Right lobe of liver (tissue), 6 donors: Measurements from ENCODE around the gene UGCG. TPM values are rescaled to one million over a fixed set of nuclear protein-coding genes. Genes with fewer than 3 reads are reported as not detected.

ENCODE experiments used
- ATAC-seq, 4 donors: fragments of 200-7000 bp; cut with Tn5 transposase; one replicate each; pipeline ENCODE4 v1.9.1; 2020; ENCODE audit warnings: mild to moderate bottlenecking in 4 of 4, moderate library complexity in 4 of 4
- DNase-seq, 3 donors: peaks; one replicate each; pipeline ENCODE4 v3.0.0-alpha.2; 2020
- H3K27ac ChIP-seq, 3 donors: fragments of 200-600 bp; one replicate each; pipeline ENCODE4 v1.8.0; 2022
- H3K27me3 ChIP-seq, 2 donors: fragments of 200-600 bp; one replicate each; pipeline ENCODE4 v1.8.0; 2022
- H3K36me3 ChIP-seq, 4 donors: fragments of 200-600 bp; sonication (generic) in 1 of 4; one replicate each; pipeline versions ENCODE4 v1.5.1 to v1.8.0; 2017 to 2022; ENCODE audit warnings: control low read depth in 1 of 4
- H3K4me1 ChIP-seq, 4 donors: fragments of 200-600 bp; sonication (generic) in 1 of 4; one replicate each; pipeline versions ENCODE4 v1.5.1 to v1.8.0; 2017 to 2022; ENCODE audit warnings: control low read depth in 1 of 4
- H3K4me3 ChIP-seq, 3 donors: fragments of 200-600 bp; one replicate each; pipeline ENCODE4 v1.8.0; 2022
- H3K9me3 ChIP-seq, 4 donors: fragments of 200-600 bp; sonication (generic) in 1 of 4; one replicate each; pipeline versions ENCODE4 v1.5.1 to v1.8.0; 2017 to 2022; ENCODE audit warnings: control low read depth in 1 of 4
- CTCF ChIP-seq, 4 donors: fragments of 200-600 bp in 3 of 4; fragments of 450-650 bp in 1 of 4; IDR thresholded peaks; one replicate each; pipeline versions ENCODE4 v1.5.1 to v1.8.0; 2016 to 2022; ENCODE audit warnings: antibody characterized with exemption in 4 of 4, mild to moderate bottlenecking in 2 of 4
- POLR2A ChIP-seq: fragments of 450-650 bp; IDR thresholded peaks from one replicate; pipeline ENCODE4 v1.6.1; 2017; ENCODE audit warnings: antibody characterized with exemption, mild to moderate bottlenecking
- WGBS: methylation state at CpG from one replicate; pipeline ENCODE4 v1.1.6; 2018; ENCODE audit warnings: low coverage, low lambda C conversion rate; ENCODE audit not compliant: insufficient coverage; ENCODE audit errors: missing lambda C conversion rate; 5-methylcytosine and 5-hydroxymethylcytosine counted together
- intact Hi-C, 2 donors: fragments of 100-400 bp; cut with DNase I; formaldehyde crosslinking; loops; one replicate each; pipeline versions ENCODE4 v1.11.2 to v1.14.1; 2022
- total RNA-seq, 6 experiments: library from RNA; depleted of rRNA in 2 of 6; stranded (reverse); fragments of >200 nt in 2 of 6; fragmentation: NEBNext Ultra II Directional in 3 of 6; extraction: Animal tissue kit (Norgen Biotek cat#: 25700) in 3 of 6; gene quantifications; one replicate each; pipeline versions ENCODE4 v1.1.0 to v1.2.4, GENCODE V29; 2016 to 2023
- donor health status: DM: no; HTN: yes; CAD: no.
- donor health status: DM: no; HTN: no; CAD: no.
- donor health status: DM: no; HTN: no; CAD: no.
- donor health status: DM: no; HTN: yes; CAD: no.
- donor health status: DM: no; HTN: yes; CAD: no.

UGCG gene
- total RNA-seq, 6 experiments from 2014 or later: 7.9 to 37.2 (median 17.1) TPM

GRCh38 chr9:111938427-111938800 is 41.8 kb downstream of the UGCG start:
- H3K4me3 ChIP-seq: no peak overlapping the region
- DNase-seq (no peak), ATAC-seq (peak in 2 of 4 donors; percentile 21 to 27)
- intact Hi-C loops: no loop called here
- peak overlapping the region in 2 of 3 donors; percentile 52 to 72 for H3K27ac ChIP-seq
- TF ChIP-seq POLR2A (no peak), CTCF (IDR thresholded peaks at IDR 0.05) (no peak)
- H3K36me3 ChIP-seq: peaks cover 0 to 3% (median 1%) of the 10 kb centered on the region in 4 donors
- H3K9me3 ChIP-seq: no peaks in the 10 kb centered on the region
- H3K4me1 ChIP-seq: peaks cover 0 to 21% (median 8%) of the 10 kb centered on the region in 4 donors
- 71% methylated on average over 4 of the region's 4 CpGs for WGBS
- no peaks in the 10 kb centered on the region for H3K27me3 ChIP-seq

DNA sequence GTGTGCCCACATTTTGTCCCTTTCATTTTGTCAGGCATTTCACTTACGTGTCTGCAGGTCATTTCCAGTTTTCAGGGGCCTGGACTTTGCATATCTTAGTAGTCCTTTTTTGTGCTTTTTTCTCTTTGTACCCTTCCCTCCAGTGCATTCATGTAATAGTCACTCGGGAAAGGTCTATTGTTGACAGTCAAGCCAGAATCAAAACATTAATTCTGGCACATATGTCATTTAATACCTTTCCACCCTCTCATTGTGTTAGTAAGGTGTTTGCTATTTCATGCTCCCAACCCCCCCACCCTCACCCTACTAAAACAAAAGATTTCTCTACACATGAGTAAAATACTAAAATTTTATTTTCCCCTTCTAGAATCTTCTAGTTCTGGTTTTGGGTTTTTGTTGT is 42.7 kb downstream of the UGCG start:
- TF ChIP-seq POLR2A: no peak
- no peak for TF ChIP-seq CTCF (IDR thresholded peaks at IDR 0.05)
- H3K9me3 ChIP-seq: no peaks in the 10 kb centered on the region
- H3K27ac ChIP-seq: no peak overlapping the region
- no peaks in the 10 kb centered on the region for H3K36me3 ChIP-seq
- no peak for DNase-seq
- H3K27me3 ChIP-seq: no peaks in the 10 kb centered on the region
- intact Hi-C loops: no loop called here
- no peak for ATAC-seq
- no peak overlapping the region for H3K4me3 ChIP-seq
- WGBS: 86% methylated on average over 2 of the region's 2 CpGs
- peaks cover 0 to 26% (median 8%) of the 10 kb centered on the region in 4 donors for H3K4me1 ChIP-seq

DNA sequence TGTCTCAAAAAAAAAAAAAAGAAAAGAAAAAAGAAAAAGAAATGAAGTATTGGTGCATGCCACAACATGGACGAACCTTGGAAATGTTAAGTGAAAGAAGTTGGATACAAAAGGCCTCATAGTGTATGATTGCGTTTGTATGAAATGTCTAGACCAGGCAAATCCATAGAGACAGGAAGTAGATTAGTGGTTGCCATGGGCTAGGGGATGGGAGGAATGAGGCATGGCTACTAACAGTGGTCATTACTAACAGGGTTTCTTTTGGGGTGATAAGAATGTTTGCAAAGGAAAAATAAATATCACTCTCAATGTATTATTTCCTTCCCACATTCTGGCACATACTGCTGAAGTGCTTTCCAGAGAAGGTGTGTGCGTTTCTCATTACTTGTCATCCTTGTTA is 44.1 kb downstream of the UGCG start:
- no peaks in the 10 kb centered on the region for H3K9me3 ChIP-seq
- DNase-seq (no peak), ATAC-seq (no peak)
- WGBS: 83% methylated on average over 3 of the region's 3 CpGs
- no peaks in the 10 kb centered on the region for H3K27me3 ChIP-seq
- no peaks in the 10 kb centered on the region for H3K36me3 ChIP-seq
- no peak overlapping the region for H3K4me3 ChIP-seq
- H3K27ac ChIP-seq: no peak overlapping the region
- TF ChIP-seq POLR2A: no peak
- no peak for TF ChIP-seq CTCF (IDR thresholded peaks at IDR 0.05)
- peaks cover 0 to 25% (median 5%) of the 10 kb centered on the region in 4 donors for H3K4me1 ChIP-seq
- intact Hi-C loops: no loop called here

GRCh38 chr9:111943200-111943599 is 46.6 kb downstream of the UGCG start:
- ATAC-seq: no peak
- H3K27ac ChIP-seq: no peak overlapping the region
- H3K4me1 ChIP-seq: peaks cover 0 to 25% (median 5%) of the 10 kb centered on the region in 4 donors
- H3K27me3 ChIP-seq: no peaks in the 10 kb centered on the region
- H3K9me3 ChIP-seq: no peaks in the 10 kb centered on the region
- intact Hi-C loops: no loop called here
- 96% methylated on average over 3 of the region's 4 CpGs for WGBS
- TF ChIP-seq POLR2A (no peak), CTCF (IDR thresholded peaks at IDR 0.05) (no peak)
- DNase-seq: no peak
- H3K36me3 ChIP-seq: no peaks in the 10 kb centered on the region
- no peak overlapping the region for H3K4me3 ChIP-seq

DNA sequence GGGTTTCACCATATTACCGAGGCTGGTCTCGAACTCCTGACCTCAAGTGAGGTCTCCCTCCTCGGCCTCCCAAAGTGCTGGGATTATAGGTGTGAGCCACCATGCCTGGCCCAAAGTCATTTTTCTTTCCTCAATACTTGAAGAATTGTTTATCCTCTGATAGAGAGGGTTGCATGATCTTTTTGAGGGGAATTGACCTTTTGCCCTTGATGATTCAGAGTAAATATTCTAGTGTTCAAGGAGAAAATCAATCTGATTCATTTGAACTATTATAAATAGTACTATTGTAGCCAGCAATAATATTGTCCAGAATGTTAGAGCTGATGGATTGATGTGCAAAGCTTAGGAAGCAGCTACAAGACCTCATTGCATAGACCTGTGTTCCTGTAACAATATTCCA is 47.1 kb downstream of the UGCG start:
- Histone ChIP-seq H3K4me1 (peaks cover 0 to 25% (median 5%) of the 10 kb centered on the region in 4 donors), H3K4me3 (no peak overlapping the region), H3K9me3 (no peaks in the 10 kb centered on the region), H3K27ac (no peak overlapping the region), H3K27me3 (no peaks in the 10 kb centered on the region), H3K36me3 (no peaks in the 10 kb centered on the region)
- peak in 2 of 4 donors; percentile 33 to 67 for ATAC-seq
- no CpG with 5 or more reads among the region's 3 CpGs for WGBS
- TF ChIP-seq CTCF (IDR thresholded peaks at IDR 0.05) (no peak), POLR2A (no peak)
- intact Hi-C loops: no loop called here
- no peak for DNase-seq
